Stimulated activated CD8-positive, alpha-beta memory T cell treated with anti-CD3 and anti-CD28 coated beads, Interleukin-7, amount 100 ng/mL, for 4 hours (primary cell): ENCODE results near the gene GSTM4.

ENCODE experiments used
- DNase-seq, 2 donors: peaks; one replicate each; pipeline ENCODE4 v3.0.0-alpha.2; 2020; ENCODE audit warnings: low read depth in 2 of 2

The GSTM4 gene

GRCh38 chr1:109624201-109625010 is 31.5 kb upstream of the GSTM4 start:
- DNase-seq: no peak

DNA sequence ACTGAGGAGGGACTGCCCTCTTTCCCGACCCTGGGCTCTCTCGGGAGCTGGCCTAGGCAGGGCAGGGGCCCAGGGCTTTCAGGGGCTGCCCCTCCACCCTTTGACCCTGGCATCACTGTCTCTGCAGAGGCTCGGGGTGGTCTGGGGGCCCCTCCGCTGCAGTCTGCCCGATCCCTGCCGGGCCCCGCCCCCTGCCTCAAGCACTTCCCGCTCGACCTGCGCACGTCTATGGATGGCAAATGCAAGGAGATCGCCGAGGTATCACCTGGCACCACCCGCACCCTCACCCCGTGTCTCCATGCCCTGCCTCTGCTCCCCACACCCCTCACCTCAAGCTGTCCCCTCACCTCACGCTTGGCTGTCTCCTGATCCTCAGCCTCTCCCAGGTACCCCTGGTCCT is 30.7 kb upstream of the GSTM4 start:
- no peak for DNase-seq

DNA sequence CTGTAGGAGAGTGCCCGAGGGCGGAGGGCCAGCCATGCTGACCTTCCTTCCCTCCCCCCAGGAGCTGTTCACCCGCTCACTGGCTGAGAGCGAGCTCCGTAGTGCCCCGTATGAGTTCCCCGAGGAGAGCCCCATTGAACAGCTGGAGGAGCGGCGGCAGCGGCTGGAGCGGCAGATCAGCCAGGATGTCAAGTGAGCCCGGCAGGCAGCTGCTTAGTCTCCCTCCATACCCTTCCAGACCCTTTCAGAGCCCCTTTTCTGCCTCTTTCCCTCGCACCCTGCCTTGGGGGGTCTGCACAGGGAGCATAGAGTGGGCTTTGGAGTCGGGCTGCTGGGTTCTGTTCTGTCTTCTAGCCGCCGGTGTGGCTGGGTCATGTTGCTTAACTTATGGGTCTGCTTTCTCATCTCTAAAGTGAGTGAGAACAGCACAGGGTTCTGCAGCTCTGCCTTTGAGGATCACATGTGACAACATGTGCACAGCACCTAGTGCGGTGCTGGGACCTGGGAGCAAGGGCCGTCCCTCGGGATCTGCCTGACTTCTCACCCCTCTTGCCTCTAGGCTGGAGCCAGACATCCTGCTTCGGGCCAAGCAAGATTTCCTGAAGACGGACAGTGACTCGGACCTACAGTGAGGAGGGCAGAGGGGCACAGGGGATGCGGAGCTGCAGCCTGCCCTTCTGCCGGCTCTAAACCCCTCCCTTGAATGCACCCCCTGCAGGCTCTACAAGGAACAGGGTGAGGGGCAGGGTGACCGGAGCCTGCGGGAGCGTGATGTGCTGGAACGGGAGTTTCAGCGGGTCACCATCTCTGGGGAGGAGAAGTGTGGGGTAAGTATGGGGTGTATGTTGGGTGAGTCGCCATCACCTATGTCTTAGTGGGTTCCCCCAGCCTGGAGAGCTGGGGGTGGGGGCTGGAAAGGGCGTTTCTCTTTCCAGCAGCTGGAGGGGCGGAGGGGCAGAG is 30.0 kb upstream of the GSTM4 start:
- DNase-seq: no peak

DNA sequence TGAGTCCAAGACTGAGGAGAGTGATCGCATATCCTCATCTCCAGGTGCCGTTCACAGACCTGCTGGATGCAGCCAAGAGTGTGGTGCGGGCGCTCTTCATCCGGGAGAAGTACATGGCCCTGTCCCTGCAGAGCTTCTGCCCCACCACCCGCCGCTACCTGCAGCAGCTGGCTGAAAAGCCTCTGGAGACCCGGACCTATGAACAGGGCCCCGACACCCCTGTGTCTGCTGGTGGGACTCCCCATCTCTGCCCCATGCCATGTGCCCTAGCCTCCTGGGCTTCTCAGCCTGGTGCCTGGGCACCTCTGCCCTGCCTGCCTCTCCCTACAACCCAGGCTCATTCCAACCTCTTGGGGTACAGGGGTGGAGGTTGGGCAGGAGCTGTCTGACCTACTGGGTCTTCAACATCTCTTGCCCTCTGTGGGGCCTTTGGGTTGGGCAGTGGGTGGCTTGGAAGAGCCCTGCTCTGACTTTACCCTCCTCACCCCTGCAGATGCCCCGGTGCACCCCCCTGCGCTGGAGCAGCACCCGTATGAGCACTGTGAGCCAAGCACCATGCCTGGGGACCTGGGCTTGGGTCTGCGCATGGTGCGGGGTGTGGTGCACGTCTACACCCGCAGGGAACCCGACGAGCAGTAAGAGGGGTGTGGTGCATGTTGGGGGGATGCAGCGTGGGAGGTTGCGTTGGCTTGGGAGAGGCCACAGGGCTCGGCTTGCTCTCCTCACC is 29.1 kb upstream of the GSTM4 start:
- no peak for DNase-seq

DNA sequence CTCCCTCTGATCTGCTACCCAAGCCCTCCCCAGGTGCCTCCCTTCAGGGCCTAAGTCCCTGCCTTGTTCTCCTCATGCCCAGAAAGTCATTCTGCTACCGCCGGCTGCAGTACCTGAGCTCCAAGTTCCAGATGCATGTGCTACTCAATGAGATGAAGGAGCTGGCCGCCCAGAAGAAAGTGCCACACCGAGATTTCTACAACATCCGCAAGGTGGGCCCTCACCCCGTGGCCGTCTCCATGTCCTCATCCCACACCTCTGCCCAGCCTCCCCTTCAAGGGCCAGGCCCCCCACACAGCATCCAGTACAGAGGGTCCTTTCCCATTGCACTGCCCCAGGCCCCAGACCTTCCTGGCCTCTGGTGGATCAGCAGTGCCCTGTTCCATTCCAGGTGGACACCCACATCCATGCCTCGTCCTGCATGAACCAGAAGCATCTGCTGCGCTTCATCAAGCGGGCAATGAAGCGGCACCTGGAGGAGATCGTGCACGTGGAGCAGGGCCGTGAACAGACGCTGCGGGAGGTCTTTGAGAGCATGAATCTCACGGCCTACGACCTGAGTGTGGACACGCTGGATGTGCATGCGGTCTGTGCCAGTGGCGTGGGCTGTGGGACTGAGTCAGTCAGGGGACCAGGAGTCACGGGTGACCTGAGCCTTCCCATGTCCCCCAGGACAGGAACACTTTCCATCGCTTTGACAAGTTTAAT is 28.1 kb upstream of the GSTM4 start:
- no peak for DNase-seq

- DNase-seq: no peak
Measured at GRCh38 chr1:109628540-109629321, 27.2 kb upstream of the GSTM4 start.

- DNase-seq: no peak
Measured at GRCh38 chr1:109629372-109630030, 26.4 kb upstream of the GSTM4 start.

- no peak for DNase-seq
Measured at GRCh38 chr1:109630081-109630897, 25.6 kb upstream of the GSTM4 start.

DNA sequence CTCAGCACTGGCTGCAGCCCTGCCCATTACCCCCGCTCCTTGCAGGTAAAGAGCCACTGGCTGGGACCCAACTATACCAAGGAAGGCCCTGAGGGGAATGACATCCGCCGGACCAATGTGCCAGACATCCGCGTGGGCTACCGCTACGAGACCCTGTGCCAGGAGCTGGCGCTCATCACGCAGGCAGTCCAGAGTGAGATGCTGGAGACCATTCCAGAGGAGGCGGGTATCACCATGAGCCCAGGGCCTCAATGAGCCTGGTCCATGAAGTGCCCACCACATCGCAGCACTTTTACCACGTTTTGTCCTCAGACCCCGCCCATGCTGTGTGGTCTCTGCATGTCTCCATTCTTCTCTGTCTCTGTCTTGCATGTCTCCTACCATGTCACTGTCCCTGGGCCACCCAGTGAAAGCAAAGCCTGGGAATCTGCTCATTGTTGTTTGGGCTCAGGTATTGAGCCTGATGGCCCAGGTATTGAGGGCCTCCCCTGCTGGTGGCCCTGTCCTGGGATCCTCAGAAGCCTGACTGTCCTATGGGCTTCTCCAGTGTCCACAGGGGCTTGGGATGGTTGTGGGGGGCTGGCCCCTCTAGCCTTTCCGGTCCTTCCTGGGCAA is 24.9 kb upstream of the GSTM4 start:
- no peak for DNase-seq

DNA sequence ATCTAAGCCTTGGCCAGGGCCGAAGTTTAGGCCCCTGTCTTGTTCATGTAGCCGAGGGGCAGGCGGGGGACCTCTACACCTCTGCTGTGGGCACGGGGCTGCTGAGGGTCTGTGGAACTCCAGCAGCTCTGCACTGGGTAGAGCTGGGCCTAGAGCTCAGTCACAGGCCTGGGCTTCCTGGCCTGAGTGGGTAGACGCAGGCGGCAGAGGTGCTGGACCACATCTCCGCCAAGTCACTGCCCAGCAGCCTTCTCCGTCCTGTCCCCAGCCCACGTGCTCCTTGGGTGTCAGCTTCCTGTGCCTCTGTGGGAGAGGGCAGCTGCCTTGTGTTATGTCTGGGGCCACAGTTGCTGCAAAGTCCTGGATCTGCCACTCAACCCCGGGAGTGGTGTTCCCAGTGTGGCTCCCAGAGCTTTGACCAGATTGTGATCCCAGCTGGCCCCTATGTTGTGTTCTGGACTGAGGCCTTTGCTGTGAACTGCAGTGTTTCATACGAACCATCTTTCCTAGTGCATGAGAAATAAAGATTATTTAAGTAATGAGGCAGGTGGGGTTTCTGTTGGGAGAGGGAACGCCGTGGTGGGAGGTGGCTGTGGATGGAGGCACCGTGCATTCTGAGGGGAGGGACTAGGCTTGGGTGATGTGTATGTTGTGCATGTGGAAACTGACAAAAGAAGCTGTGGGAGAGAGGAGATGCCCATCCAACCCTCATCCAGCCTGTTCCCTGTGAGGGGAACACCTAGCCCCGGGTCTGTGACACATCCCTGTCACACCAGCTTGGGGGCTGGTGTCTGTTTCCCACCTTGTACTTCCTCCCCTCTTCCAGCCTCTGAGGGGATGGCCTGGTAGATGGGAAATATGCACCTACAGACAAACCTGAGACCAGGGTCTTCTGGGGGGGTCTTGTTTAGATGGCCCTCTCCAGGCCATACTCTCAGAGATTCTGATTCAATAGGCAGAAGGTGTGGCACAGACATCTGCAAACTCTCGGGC is 24.1 kb upstream of the GSTM4 start:
- DNase-seq: no peak

GRCh38 chr1:109632671-109633346 is 23.1 kb upstream of the GSTM4 start:
- no peak for DNase-seq

- no peak for DNase-seq
Measured at GRCh38 chr1:109634292-109634691, 21.6 kb upstream of the GSTM4 start.

GRCh38 chr1:109634771-109635750 is 20.8 kb upstream of the GSTM4 start:
- no peak for DNase-seq

- no peak for DNase-seq
Measured at GRCh38 chr1:109635862-109636200, 20.1 kb upstream of the GSTM4 start.

DNA sequence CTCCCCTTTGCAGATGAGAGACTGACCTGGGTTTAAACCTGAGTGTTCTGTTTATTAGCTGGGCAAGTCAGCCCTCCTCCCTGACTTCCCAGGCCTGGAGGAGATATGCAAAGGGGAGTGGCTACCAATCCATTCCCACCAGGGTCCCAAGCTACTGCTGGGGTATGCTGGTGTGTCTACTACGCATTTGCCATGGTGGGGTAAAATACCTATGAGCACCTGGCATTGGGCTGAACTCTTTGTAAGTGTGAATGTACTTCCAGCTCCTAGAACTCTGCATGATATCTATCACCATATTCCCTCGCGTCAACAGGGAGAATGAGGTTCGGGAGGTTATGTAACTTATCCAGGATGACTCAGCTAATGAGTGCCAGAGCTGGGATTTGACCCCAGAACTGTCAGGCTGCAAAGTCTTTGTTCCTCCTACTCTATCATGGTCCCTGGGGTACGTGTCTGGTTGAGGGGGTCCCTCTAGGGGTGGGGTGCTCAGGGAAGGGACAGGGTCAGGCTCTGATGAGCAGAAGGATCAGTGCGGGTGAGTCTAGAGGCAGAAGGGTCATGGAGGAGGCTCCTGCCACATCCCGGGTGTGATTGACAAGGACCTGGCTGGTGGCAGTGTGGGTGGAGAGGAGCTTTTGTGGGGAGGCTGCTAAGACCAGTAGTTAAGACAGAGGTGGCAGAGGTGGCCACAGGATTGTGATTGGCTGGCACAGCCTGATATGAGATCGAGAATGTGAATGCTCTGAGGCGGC is 19.5 kb upstream of the GSTM4 start:
- no peak for DNase-seq
